ENCODE measurements around the gene RGS9.

Gene RGS9

DNA sequence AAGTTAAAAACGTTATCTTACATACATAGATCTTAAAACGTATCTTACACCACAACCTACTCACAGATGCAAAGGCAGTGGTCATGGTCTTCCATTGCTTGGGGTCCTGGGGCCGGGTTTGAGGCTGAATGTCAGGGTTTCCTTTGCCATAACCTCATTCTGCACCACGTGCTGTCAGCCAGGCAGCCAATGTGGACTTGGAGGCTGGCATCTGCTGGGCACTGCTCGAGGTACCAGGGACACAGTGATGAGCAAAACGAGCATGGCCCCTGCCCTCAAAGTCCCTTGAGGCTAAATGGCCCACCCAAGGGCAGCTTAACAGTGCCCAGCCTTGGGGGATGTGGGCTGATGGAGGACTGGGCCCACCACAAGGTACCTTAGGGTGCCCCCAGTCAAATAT is 35.8 kb upstream of the RGS9 start:
- Histone ChIP-seq H2BK5ac (ENCODE audit: low read length) (no peak overlapping the region), H3K23ac (ENCODE audit: low read depth, low read length, poor library complexity) (no peak overlapping the region), H2BK12ac (ENCODE audit: low read length) (no peak overlapping the region), H3K79me1 (ENCODE audit: low read depth, low read length) (no peaks in the 10 kb centered on the region), H3K4me3 (ENCODE audit: low read length in 2 of 2) (peak overlapping the region in 1 of 2 donors; percentile 52), H2BK15ac (ENCODE audit: low read length) (no peak overlapping the region), H3K27me3 (ENCODE audit: control insufficient read depth in 3 of 3, insufficient read depth in 3 of 3, low read depth in 1 of 3, low read length in 3 of 3) (peaks cover 0 to 2% (median 0%) of the 10 kb centered on the region in 3 experiments), H3K14ac (ENCODE audit: low read length) (no peak overlapping the region), H2AK5ac (ENCODE audit: low read depth, low read length) (peak overlapping the region; percentile 97), H3K18ac (ENCODE audit: low read length) (no peak overlapping the region), H3K4me1 (ENCODE audit: control insufficient read depth in 2 of 2, insufficient read depth in 1 of 2, low read depth in 1 of 2, low read length in 2 of 2) (peaks cover 5 to 6% of the 10 kb centered on the region in 2 donors), H3K4ac (ENCODE audit: low read length) (no peak overlapping the region), H3K9me3 (replicated peaks in 1 of 2; ENCODE audit: control insufficient read depth in 2 of 2, insufficient read depth in 1 of 2, low read depth in 1 of 2, low read length in 2 of 2) (no peaks in the 10 kb centered on the region), H4K91ac (ENCODE audit: low read depth, low read length, poor library complexity) (no peak overlapping the region), H4K8ac (ENCODE audit: low read depth, low read length) (no peak overlapping the region), H3K36me3 (replicated peaks in 1 of 2; ENCODE audit: control insufficient read depth in 2 of 2, insufficient read depth in 2 of 2, low read length in 2 of 2) (no peaks in the 10 kb centered on the region), H3K9ac (ENCODE audit: low read depth, low read length, poor library complexity) (no peak overlapping the region), H2BK120ac (ENCODE audit: low read depth, low read length) (no peak overlapping the region), H3K4me2 (ENCODE audit: insufficient read depth, low read length, poor library complexity, severe bottlenecking) (peak overlapping the region; percentile 47), H3K27ac (replicated peaks; ENCODE audit: low read length) (no peak overlapping the region), H2AFZ (ENCODE audit: low read length) (peak overlapping the region; percentile 98)
- DNase-seq (ENCODE audit: low spot score), result no peak
- WGBS, 2 donors (ENCODE audit: extremely low coverage in 2 of 2, insufficient read length in 2 of 2, insufficient replicate concordance in 1 of 2), result no CpG with 5 or more reads among the region's 6 CpGs

GRCh38 chr17:65102235-65102634 is 34.9 kb upstream of the RGS9 start:
- Histone ChIP-seq H3K14ac (ENCODE audit: low read length) (no peak overlapping the region), H2BK5ac (ENCODE audit: low read length) (no peak overlapping the region)

DNA sequence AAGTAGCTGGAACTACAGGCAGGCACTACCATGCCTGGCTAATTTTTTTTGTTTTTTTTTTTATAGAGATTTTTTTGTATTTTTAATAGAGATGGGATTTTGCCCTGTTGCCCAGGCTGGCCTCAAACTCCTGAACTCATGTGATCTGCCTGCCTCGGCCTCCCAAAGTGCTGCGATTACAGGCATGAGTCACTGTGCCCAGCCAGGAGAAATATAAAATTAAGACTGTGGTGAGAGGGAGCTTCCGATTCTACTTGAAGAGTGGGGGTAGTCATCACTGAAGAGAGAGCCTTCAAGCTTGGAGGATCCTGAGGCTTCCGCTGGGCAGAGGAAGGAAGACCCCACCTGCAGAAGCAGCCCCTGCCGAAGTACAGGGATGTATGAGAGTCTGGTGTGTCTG is 34.4 kb upstream of the RGS9 start:
- Histone ChIP-seq H2AK5ac (ENCODE audit: low read depth, low read length) (no peak overlapping the region), H3K27ac (replicated peaks; ENCODE audit: low read length) (no peak overlapping the region), H3K4me3 (ENCODE audit: low read length in 2 of 2) (no peak overlapping the region), H4K8ac (ENCODE audit: low read depth, low read length) (no peak overlapping the region), H2BK15ac (ENCODE audit: low read length) (no peak overlapping the region), H3K4me1 (ENCODE audit: control insufficient read depth in 2 of 2, insufficient read depth in 1 of 2, low read depth in 1 of 2, low read length in 2 of 2) (peaks cover 9 to 12% of the 10 kb centered on the region in 2 donors), H3K9ac (ENCODE audit: low read depth, low read length, poor library complexity) (no peak overlapping the region), H2BK5ac (ENCODE audit: low read length) (no peak overlapping the region), H3K4me2 (ENCODE audit: insufficient read depth, low read length, poor library complexity, severe bottlenecking) (no peak overlapping the region), H4K91ac (ENCODE audit: low read depth, low read length, poor library complexity) (no peak overlapping the region), H3K79me1 (ENCODE audit: low read depth, low read length) (no peaks in the 10 kb centered on the region), H3K9me3 (replicated peaks in 1 of 2; ENCODE audit: control insufficient read depth in 2 of 2, insufficient read depth in 1 of 2, low read depth in 1 of 2, low read length in 2 of 2) (no peaks in the 10 kb centered on the region), H3K23ac (ENCODE audit: low read depth, low read length, poor library complexity) (no peak overlapping the region), H2AFZ (ENCODE audit: low read length) (no peak overlapping the region), H3K27me3 (ENCODE audit: control insufficient read depth in 3 of 3, insufficient read depth in 3 of 3, low read depth in 1 of 3, low read length in 3 of 3) (peaks cover 0 to 2% (median 0%) of the 10 kb centered on the region in 3 experiments), H3K14ac (ENCODE audit: low read length) (no peak overlapping the region), H2BK12ac (ENCODE audit: low read length) (no peak overlapping the region), H3K4ac (ENCODE audit: low read length) (no peak overlapping the region), H3K18ac (ENCODE audit: low read length) (peak overlapping the region; percentile 58), H2BK120ac (ENCODE audit: low read depth, low read length) (no peak overlapping the region), H3K36me3 (replicated peaks in 1 of 2; ENCODE audit: control insufficient read depth in 2 of 2, insufficient read depth in 2 of 2, low read length in 2 of 2) (no peaks in the 10 kb centered on the region)
- WGBS, 2 donors (ENCODE audit: extremely low coverage in 2 of 2, insufficient read length in 2 of 2, insufficient replicate concordance in 1 of 2), result no CpG with 5 or more reads among the region's 5 CpGs
- DNase-seq (ENCODE audit: low spot score), result no peak

More at GRCh38 chr17:65102235-65102634, 34.9 kb upstream of the RGS9 start:
- Histone ChIP-seq H3K9me3 (replicated peaks in 1 of 2; ENCODE audit: control insufficient read depth in 2 of 2, insufficient read depth in 1 of 2, low read depth in 1 of 2, low read length in 2 of 2) (no peaks in the 10 kb centered on the region), H3K18ac (ENCODE audit: low read length) (no peak overlapping the region), H3K27ac (replicated peaks; ENCODE audit: low read length) (no peak overlapping the region), H2BK120ac (ENCODE audit: low read depth, low read length) (no peak overlapping the region), H3K36me3 (replicated peaks in 1 of 2; ENCODE audit: control insufficient read depth in 2 of 2, insufficient read depth in 2 of 2, low read length in 2 of 2) (no peaks in the 10 kb centered on the region), H2AK5ac (ENCODE audit: low read depth, low read length) (no peak overlapping the region), H2BK15ac (ENCODE audit: low read length) (no peak overlapping the region), H2AFZ (ENCODE audit: low read length) (no peak overlapping the region), H4K8ac (ENCODE audit: low read depth, low read length) (no peak overlapping the region), H3K9ac (ENCODE audit: low read depth, low read length, poor library complexity) (no peak overlapping the region), H3K4me2 (ENCODE audit: insufficient read depth, low read length, poor library complexity, severe bottlenecking) (no peak overlapping the region), H3K23ac (ENCODE audit: low read depth, low read length, poor library complexity) (no peak overlapping the region), H2BK12ac (ENCODE audit: low read length) (no peak overlapping the region), H3K4ac (ENCODE audit: low read length) (no peak overlapping the region), H3K27me3 (ENCODE audit: control insufficient read depth in 3 of 3, insufficient read depth in 3 of 3, low read depth in 1 of 3, low read length in 3 of 3) (peaks cover 0 to 2% (median 0%) of the 10 kb centered on the region in 3 experiments), H3K4me1 (ENCODE audit: control insufficient read depth in 2 of 2, insufficient read depth in 1 of 2, low read depth in 1 of 2, low read length in 2 of 2) (peaks cover 9 to 12% of the 10 kb centered on the region in 2 donors), H3K4me3 (ENCODE audit: low read length in 2 of 2) (no peak overlapping the region), H3K79me1 (ENCODE audit: low read depth, low read length) (no peaks in the 10 kb centered on the region), H4K91ac (ENCODE audit: low read depth, low read length, poor library complexity) (no peak overlapping the region)
- DNase-seq (ENCODE audit: low spot score), result no peak
- WGBS, 2 donors (ENCODE audit: extremely low coverage in 2 of 2, insufficient read length in 2 of 2, insufficient replicate concordance in 1 of 2), result no CpG with 5 or more reads among the region's 5 CpGs

GRCh38 chr17:65103431-65103830 is 33.7 kb upstream of the RGS9 start:
- Histone ChIP-seq H2AK5ac (ENCODE audit: low read depth, low read length) (no peak overlapping the region), H2BK12ac (ENCODE audit: low read length) (no peak overlapping the region), H3K9ac (ENCODE audit: low read depth, low read length, poor library complexity) (no peak overlapping the region), H4K8ac (ENCODE audit: low read depth, low read length) (no peak overlapping the region), H3K4me3 (ENCODE audit: low read length in 2 of 2) (no peak overlapping the region), H2AFZ (ENCODE audit: low read length) (no peak overlapping the region), H3K27ac (replicated peaks; ENCODE audit: low read length) (no peak overlapping the region), H3K23ac (ENCODE audit: low read depth, low read length, poor library complexity) (no peak overlapping the region), H3K18ac (ENCODE audit: low read length) (no peak overlapping the region), H3K4me2 (ENCODE audit: insufficient read depth, low read length, poor library complexity, severe bottlenecking) (no peak overlapping the region), H3K9me3 (replicated peaks in 1 of 2; ENCODE audit: control insufficient read depth in 2 of 2, insufficient read depth in 1 of 2, low read depth in 1 of 2, low read length in 2 of 2) (no peaks in the 10 kb centered on the region), H2BK5ac (ENCODE audit: low read length) (no peak overlapping the region), H2BK15ac (ENCODE audit: low read length) (no peak overlapping the region), H2BK120ac (ENCODE audit: low read depth, low read length) (no peak overlapping the region), H3K79me1 (ENCODE audit: low read depth, low read length) (no peaks in the 10 kb centered on the region), H3K4me1 (ENCODE audit: control insufficient read depth in 2 of 2, insufficient read depth in 1 of 2, low read depth in 1 of 2, low read length in 2 of 2) (peaks cover 9 to 12% of the 10 kb centered on the region in 2 donors), H3K4ac (ENCODE audit: low read length) (no peak overlapping the region), H3K36me3 (replicated peaks in 1 of 2; ENCODE audit: control insufficient read depth in 2 of 2, insufficient read depth in 2 of 2, low read length in 2 of 2) (no peaks in the 10 kb centered on the region), H3K14ac (ENCODE audit: low read length) (peak overlapping the region; percentile 79), H4K91ac (ENCODE audit: low read depth, low read length, poor library complexity) (no peak overlapping the region), H3K27me3 (ENCODE audit: control insufficient read depth in 3 of 3, insufficient read depth in 3 of 3, low read depth in 1 of 3, low read length in 3 of 3) (peaks cover 0 to 2% (median 0%) of the 10 kb centered on the region in 3 experiments)
- WGBS, 2 donors (ENCODE audit: extremely low coverage in 2 of 2, insufficient read length in 2 of 2, insufficient replicate concordance in 1 of 2), result no CpG with 5 or more reads among the region's 3 CpGs
- DNase-seq (ENCODE audit: low spot score), result no peak

All from neuronal stem cell (in vitro differentiated cells).